A549 (cell line): ENCODE data around the gene TMEM143. TPM values are rescaled to one million over a fixed set of nuclear protein-coding genes. Genes with fewer than 3 reads are reported as not detected.

ENCODE experiments used
- ATAC-seq, 2 experiments: fragments of 200-7000 bp in 1 of 2; fragments of >200 bp in 1 of 2; cut with Nextera tagmentation in 1 of 2; cut with Tn5 transposase in 1 of 2; 3 replicates each; pipeline versions ENCODE4 v1.8.0 to v1.9.1; 2018 to 2020; ENCODE audit warnings: mild to moderate bottlenecking in 1 of 2, moderate library complexity in 1 of 2
- CTCF ChIA-PET: fragments of 300-600 bp; sonication (Branson Sonifier 250); formaldehyde crosslinking; extraction: SDS; loops from one replicate; lab custom pipeline; 2021; ENCODE audit warnings: antibody characterized with exemption, inconsistent platforms; lab: Yijun Ruan, JAX
- POLR2A ChIA-PET: fragments of 350-600 bp; formaldehyde crosslinking; extraction: SDS; loops from one replicate; lab custom pipeline; 2021; ENCODE audit warnings: antibody characterized with exemption, inconsistent platforms; lab: Yijun Ruan, JAX
- DNase-seq, 2 experiments: peaks; one replicate each; pipeline versions ENCODE4 v3.0.0 to v3.0.0-alpha.2; 2011 to 2016; ENCODE audit warnings: low read depth in 1 of 2, low spot score in 1 of 2
- FAIRE-seq: peaks from 2 replicates; lab custom pipeline; 2011; peaks lifted over from hg19 to GRCh38; lab: Jason Lieb, UNC
- H3K27ac ChIP-seq, 2 experiments: fragments of >200 bp; sonication (Bioruptor Twin); formaldehyde crosslinking; 3 replicates each; pipeline ENCODE4 v1.5.1; 2016 to 2017
- H3K4me1 ChIP-seq: fragments of >200 bp; sonication (Bioruptor Twin); formaldehyde crosslinking; 3 replicates; pipeline ENCODE4 v1.6.1; 2016
- H3K4me2 ChIP-seq: fragments of >200 bp; sonication (Bioruptor Twin); formaldehyde crosslinking; 3 replicates; pipeline ENCODE4 v1.6.1; 2016
- H3K4me3 ChIP-seq: fragments of >200 bp; sonication (Bioruptor Twin); formaldehyde crosslinking; 3 replicates; pipeline ENCODE4 v1.5.1; 2016
- H3K9me3 ChIP-seq: fragments of >200 bp; sonication (Bioruptor Twin); formaldehyde crosslinking; 3 replicates; pipeline ENCODE4 v1.6.1; 2016
- CEBPB ChIP-seq, 2 experiments: fragments of >200 bp in 1 of 2; sonication (Bioruptor Twin) in 1 of 2; formaldehyde crosslinking in 1 of 2; IDR thresholded peaks; 2 replicates each; pipeline ENCODE4 v1.6.1; 2012 to 2016
- EP300 ChIP-seq, 2 experiments: fragments of >200 bp; sonication (Bioruptor Twin); formaldehyde crosslinking; IDR thresholded peaks; 2 replicates in 1 of 2; 3 replicates in 1 of 2; pipeline ENCODE4 v1.6.1; 2016 to 2017
- FOSB ChIP-seq: fragments of 250-450 bp; sonication (Bioruptor Pico); IDR thresholded peaks from 2 replicates; pipeline ENCODE4 v1.5.0; 2020; ENCODE audit warnings: mild to moderate bottlenecking, moderate library complexity
- JUNB ChIP-seq: fragments of >200 bp; sonication (Bioruptor Twin); formaldehyde crosslinking; IDR thresholded peaks from 2 replicates; pipeline ENCODE4 v1.6.1; 2016
- NPAS2 ChIP-seq: fragments of 250-450 bp; sonication (Bioruptor Pico); IDR thresholded peaks from 2 replicates; pipeline ENCODE4 v1.8.0; 2022; ENCODE audit warnings: mild to moderate bottlenecking, moderate library complexity, borderline replicate concordance
- POLR2A ChIP-seq: IDR thresholded peaks from 2 replicates; pipeline ENCODE4 v1.6.1; 2012; ENCODE audit warnings: mild to moderate bottlenecking, low read length
- POLR2AphosphoS2 ChIP-seq: conservative IDR thresholded peaks from 2 replicates; pipeline ENCODE4 v1.6.1; 2012; ENCODE audit warnings: low read length, improper control_type of control experiment, inconsistent platforms
- RAD21 ChIP-seq, 2 experiments: fragments of >200 bp in 1 of 2; sonication (Bioruptor Twin) in 1 of 2; formaldehyde crosslinking in 1 of 2; IDR thresholded peaks in 1 of 2; conservative IDR thresholded peaks in 1 of 2; 2 replicates in 1 of 2; 3 replicates in 1 of 2; pipeline ENCODE4 v1.6.1; 2012 to 2018; ENCODE audit warnings: inconsistent platforms in 1 of 2
- SMC3 ChIP-seq: fragments of >200 bp; sonication (Bioruptor Twin); formaldehyde crosslinking; IDR thresholded peaks from 3 replicates; pipeline ENCODE4 v1.6.1; 2018; ENCODE audit warnings: inconsistent platforms
- TFCP2L1 ChIP-seq: fragments of 250-450 bp; sonication (Bioruptor Pico); IDR thresholded peaks from 2 replicates; pipeline ENCODE4 v1.5.0; 2021; ENCODE audit warnings: mild to moderate bottlenecking
- WGBS: methylation state at CpG from one replicate; pipeline ENCODE4 v1.1.6; 2017; ENCODE audit errors: missing lambda C conversion rate; 5-methylcytosine and 5-hydroxymethylcytosine counted together
- polyA plus RNA-seq, 4 experiments: library from polyadenylated mRNA; depleted of rRNA in 3 of 4; stranded (reverse); fragments of >200 nt; fragmentation: RNase III in 1 of 4; extraction: RNeasy Plus Mini Kit Qiagen cat#74134 plus additional on column Dnase treatment in 1 of 4; gene quantifications; 2 replicates in 3 of 4; 3 replicates in 1 of 4; pipeline ENCODE4 v1.2.3, GENCODE V29; 2011 to 2017
- TF ChIP-seq, protein P1 (sequence below): fragments of 250-450 bp; sonication (Bioruptor Pico); IDR thresholded peaks from 2 replicates; pipeline ENCODE4 v1.5.0; 2021; ENCODE audit warnings: mild to moderate bottlenecking, moderate library complexity, borderline replicate concordance
- TF ChIP-seq, protein P2 (sequence below): fragments of 250-450 bp; sonication (Bioruptor Pico); IDR thresholded peaks from 2 replicates; pipeline ENCODE4 v1.5.0; 2020; ENCODE audit warnings: low read depth, mild to moderate bottlenecking, moderate library complexity
- TF ChIP-seq, protein P3 (sequence below): IDR thresholded peaks from 2 replicates; pipeline ENCODE4 v1.6.1; 2012; ENCODE audit warnings: low read depth, borderline replicate concordance
- TF ChIP-seq, protein P4 (sequence below): fragments of >200 bp; sonication (Bioruptor Twin); formaldehyde crosslinking; IDR thresholded peaks from 3 replicates; pipeline ENCODE4 v1.6.1; 2016

The TMEM143 gene
- polyA plus RNA-seq, 2 of the 4 experiments (the other 2 are of a cell fraction), result 6.4 to 7.4 TPM

DNA sequence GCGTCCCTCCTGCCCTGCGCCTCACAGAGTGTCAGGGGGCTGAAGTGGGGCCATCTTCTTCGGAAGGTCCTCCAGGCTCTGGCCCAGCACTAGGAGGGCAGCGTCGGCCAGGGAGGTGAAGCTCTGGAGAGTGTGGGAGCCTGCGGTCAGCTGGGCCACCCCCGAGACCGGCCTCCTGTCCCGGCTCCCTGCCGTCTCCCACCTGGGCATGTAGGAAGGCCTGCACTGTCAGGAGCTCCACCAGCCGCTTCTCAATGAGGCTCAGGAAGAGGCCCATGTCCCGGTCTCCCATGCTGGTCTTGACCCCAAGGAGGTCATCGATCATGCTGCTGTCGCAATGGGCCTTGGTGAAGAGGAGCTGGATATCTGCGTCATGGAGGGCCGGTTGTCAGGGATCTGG lies 65.8 kb downstream of the TMEM143 start (continued):
- TF ChIP-seq, protein P1, sequence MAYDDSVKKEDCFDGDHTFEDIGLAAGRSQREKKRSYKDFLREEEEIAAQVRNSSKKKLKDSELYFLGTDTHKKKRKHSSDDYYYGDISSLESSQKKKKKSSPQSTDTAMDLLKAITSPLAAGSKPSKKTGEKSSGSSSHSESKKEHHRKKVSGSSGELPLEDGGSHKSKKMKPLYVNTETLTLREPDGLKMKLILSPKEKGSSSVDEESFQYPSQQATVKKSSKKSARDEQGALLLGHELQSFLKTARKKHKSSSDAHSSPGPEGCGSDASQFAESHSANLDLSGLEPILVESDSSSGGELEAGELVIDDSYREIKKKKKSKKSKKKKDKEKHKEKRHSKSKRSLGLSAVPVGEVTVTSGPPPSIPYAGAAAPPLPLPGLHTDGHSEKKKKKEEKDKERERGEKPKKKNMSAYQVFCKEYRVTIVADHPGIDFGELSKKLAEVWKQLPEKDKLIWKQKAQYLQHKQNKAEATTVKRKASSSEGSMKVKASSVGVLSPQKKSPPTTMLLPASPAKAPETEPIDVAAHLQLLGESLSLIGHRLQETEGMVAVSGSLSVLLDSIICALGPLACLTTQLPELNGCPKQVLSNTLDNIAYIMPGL (CRISPR knock-in tag), result no peak
- TF ChIP-seq, protein P2, sequence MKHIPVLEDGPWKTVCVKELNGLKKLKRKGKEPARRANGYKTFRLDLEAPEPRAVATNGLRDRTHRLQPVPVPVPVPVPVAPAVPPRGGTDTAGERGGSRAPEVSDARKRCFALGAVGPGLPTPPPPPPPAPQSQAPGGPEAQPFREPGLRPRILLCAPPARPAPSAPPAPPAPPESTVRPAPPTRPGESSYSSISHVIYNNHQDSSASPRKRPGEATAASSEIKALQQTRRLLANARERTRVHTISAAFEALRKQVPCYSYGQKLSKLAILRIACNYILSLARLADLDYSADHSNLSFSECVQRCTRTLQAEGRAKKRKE (CRISPR knock-in tag), result no peak

DNA sequence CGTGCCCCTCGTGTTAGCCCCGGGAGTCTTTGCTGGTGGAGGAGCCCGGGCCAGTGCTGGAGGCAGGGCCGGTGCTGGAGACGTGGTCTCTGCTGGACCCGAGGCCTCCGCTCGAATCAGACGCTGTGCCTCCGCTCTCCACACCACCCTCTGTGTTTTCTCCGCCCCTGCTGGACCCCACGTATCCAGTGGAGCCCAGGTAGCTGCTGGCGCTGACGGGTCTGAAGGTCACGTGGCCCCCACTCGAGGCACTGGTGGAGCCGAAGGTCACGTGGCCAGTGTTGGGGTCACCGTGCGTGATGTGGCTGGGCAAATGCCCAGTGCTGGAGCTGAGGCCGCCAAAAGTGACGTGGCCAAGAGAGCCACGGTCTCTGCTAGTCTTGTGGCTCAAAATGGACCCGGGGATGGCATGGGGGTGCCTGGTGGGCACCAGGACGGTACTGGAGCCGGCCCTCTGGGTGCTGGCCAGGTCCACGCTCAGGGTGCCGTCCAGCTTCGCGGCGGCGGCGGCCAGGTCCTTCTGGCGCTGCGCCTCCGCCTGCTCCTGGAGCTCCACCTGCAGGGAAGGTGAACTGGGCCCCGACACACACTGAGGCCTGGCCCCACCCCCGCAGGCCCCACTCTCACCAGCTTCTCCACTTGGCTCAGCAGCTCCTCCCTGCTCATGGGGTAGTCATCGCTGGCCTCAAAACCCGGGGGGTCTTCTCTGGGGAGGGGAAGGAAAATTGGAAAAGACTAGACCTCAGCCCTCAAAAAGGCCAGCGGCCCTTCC lies 66.6 kb downstream of the TMEM143 start:
- POLR2A ChIA-PET, result no interaction called here
- CTCF ChIA-PET, result interaction anchor here (0.7 to 15.7 kb wide), 10 partner anchors 9 to 334 kb away, joined by 3 to 499 read pairs (median 5); partner anchors contain the start of gene ZNF114
- ATAC-seq, result peak; percentile 28 to 33; a peak in 3 of 6 replicates
- Histone ChIP-seq H3K9me3 (no peaks in the 10 kb centered on the region), H3K4me3 (no peak overlapping the region), H3K4me2 (no peak overlapping the region), H3K27ac (no peak overlapping the region), H3K4me1 (no peaks in the 10 kb centered on the region)
- TF ChIP-seq CEBPB (IDR thresholded peaks at IDR 0.05) (no peak), SMC3 (no peak), NPAS2 (CRISPR knock-in tag) (no peak), FOSB (CRISPR knock-in tag) (no peak), POLR2AphosphoS2 (no peak)
- TF ChIP-seq, protein P3, sequence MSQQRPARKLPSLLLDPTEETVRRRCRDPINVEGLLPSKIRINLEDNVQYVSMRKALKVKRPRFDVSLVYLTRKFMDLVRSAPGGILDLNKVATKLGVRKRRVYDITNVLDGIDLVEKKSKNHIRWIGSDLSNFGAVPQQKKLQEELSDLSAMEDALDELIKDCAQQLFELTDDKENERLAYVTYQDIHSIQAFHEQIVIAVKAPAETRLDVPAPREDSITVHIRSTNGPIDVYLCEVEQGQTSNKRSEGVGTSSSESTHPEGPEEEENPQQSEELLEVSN, result no peak
- no peak for FAIRE-seq
- 76% methylated on average over 30 of the region's 42 CpGs for WGBS
- DNase-seq, result no peak

DNA sequence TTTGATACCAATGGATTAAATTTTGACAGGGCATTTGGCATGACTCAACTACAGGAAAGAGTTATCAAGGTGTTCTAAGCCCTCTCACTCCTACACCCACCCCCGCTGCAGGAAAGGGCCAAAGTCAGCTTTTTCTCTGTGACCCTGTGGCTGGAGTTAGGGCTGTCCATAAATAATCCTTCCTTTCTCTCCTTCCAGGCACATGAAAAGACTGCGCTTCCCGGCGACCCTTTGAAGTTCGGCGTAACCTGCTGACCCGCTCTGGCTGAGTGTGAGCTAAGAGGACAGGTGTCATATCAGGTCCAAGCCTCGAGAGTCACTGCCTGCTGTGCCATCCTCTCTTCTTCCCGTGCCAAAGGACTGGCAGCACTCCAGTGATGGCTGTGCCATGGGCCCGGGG lies 68.3 kb downstream of the TMEM143 start:
- DNase-seq, result no peak
- CTCF ChIA-PET, result interaction anchor here (0.8 to 15.7 kb wide), 8 partner anchors 14 to 334 kb away, joined by 3 to 499 read pairs (median 4); partner anchors contain the start of genes KDELR1 and ZNF114
- no peak overlapping the region for H3K4me2 ChIP-seq
- no peak for TF ChIP-seq POLR2A
- no peak for TF ChIP-seq TFCP2L1
- no peak for TF ChIP-seq RAD21 (conservative IDR thresholded peaks at IDR 0.05 in 1 of 2, IDR thresholded peaks at IDR 0.05 in 1 of 2)
- no peak for TF ChIP-seq EP300 (IDR thresholded peaks at IDR 0.05)
- TF ChIP-seq, protein P2 (CRISPR knock-in tag), result no peak
- TF ChIP-seq, protein P4, sequence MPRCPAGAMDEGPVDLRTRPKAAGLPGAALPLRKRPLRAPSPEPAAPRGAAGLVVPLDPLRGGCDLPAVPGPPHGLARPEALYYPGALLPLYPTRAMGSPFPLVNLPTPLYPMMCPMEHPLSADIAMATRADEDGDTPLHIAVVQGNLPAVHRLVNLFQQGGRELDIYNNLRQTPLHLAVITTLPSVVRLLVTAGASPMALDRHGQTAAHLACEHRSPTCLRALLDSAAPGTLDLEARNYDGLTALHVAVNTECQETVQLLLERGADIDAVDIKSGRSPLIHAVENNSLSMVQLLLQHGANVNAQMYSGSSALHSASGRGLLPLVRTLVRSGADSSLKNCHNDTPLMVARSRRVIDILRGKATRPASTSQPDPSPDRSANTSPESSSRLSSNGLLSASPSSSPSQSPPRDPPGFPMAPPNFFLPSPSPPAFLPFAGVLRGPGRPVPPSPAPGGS, result no peak
- no peak for TF ChIP-seq JUNB
- H3K27ac ChIP-seq, result no peak overlapping the region
- POLR2A ChIA-PET, result no interaction called here
- H3K4me1 ChIP-seq, result peaks cover 3% of the 10 kb centered on the region
- WGBS, result 77% methylated on average over 10 of the region's 10 CpGs
- no peak for FAIRE-seq
- H3K9me3 ChIP-seq, result no peaks in the 10 kb centered on the region
- ATAC-seq, result no peak
- H3K4me3 ChIP-seq, result no peak overlapping the region
